ENCODE measurements around the gene LCMT1. TPM values are rescaled to one million over a fixed set of nuclear protein-coding genes. Genes with fewer than 3 reads are reported as not detected.

LCMT1 gene
- total RNA-seq, 1 donor from 2014 or later: 27.7 TPM

DNA sequence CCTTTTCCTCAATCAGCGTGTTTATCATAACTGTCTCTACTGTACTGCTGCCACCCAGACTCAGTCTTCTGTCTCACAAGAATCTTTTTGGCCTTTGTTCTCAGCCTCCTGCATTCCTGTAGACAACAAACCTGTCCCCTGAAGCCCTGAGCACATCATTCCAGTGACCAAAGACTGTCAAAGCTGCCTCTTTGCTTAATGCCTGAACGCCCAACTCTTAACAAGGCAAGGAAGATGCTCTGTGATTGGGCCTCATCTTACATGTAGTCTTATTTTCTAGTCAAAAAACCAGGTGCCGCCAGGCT lies 75.9 kb downstream of the LCMT1 start:
- no peak for DNase-seq (ENCODE audit: low spot score)

DNA sequence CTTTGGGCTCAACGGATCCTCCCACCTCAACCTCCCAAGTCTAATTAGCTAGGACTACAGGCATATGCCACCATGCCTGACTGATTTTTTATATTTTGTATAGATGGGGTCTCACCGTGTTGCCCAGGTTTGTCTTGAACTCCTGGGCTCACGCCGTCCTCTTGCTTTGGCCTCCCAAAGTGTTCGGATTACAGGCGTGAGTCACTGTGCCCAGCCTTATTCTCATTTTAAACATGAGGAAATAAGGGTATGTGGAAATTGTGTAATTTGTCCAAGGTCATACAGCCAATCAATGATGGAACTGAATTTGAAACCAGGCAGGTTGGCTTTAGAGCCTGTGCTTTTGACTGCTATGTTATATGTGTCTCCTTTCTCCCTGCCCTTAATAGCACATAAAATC lies 77.8 kb downstream of the LCMT1 start:
- DNase-seq (ENCODE audit: low spot score): no peak

DNA sequence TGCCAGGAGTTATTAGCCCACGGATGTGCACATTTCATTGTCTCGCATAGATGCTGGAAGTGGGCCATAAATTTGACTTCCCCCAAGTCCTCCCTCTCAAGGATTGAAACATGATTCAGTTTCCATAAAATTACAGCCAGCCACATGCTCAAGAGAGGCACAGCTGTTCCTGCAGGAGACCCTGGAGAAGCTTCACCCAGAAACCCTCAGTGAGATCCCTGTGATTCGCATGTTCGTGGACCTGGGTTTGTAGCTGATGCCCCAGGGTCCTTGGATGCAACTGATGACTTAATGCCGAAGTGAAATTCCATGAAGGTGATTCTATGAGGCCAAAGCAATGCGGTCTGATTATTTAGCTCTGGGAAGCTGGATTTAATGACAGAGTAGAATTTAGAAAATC lies 80.6 kb downstream of the LCMT1 start:
- no peak for DNase-seq (ENCODE audit: low spot score)

DNA sequence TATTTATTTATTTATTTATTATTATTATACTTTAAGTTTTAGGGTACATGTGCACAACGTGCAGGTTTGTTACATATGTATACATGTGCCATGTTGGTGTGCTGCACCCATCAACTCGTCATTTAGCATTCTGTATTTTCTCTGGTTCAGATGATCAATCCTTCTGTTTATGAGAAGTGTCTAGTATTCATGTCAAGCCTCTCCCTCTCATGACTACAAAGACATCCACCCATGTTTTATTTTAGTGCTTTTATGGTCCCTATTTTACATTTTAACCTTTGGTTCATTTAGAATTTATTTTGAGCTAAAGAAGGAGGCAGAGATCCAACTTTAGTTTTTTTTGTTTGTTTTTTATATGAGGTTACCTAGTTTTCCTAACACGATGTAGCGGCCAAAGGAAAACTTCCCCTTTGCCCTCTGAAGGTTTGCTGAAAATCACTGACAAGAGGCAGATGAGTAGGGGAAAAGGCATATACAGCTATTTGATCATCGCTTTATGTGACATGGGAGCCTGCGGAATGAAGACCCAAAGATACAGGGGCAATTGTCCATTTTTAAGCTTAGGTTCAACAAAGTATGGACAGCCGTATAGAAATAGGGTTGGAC lies 82.8 kb downstream of the LCMT1 start:
- DNase-seq (ENCODE audit: low spot score): no peak

DNA sequence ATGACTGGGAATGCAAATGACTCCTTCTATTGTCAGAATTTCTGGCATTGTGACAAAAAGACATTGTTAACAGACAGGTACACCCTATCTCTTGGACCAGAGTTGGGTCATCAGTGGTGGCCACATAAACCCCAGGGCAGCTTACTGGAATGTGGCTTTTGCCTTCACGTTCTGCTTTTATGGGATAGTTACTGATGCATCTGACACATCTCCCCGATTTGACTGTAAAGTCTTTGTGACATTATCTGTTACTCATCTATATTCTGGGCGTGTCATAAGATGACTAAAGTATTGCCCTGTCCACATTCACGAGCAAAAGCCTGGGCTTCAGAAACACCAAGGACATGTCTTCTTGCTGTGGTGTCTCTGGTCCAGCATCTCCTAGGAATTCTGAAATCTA lies 86.5 kb downstream of the LCMT1 start:
- no peak for DNase-seq (ENCODE audit: low spot score)

DNA sequence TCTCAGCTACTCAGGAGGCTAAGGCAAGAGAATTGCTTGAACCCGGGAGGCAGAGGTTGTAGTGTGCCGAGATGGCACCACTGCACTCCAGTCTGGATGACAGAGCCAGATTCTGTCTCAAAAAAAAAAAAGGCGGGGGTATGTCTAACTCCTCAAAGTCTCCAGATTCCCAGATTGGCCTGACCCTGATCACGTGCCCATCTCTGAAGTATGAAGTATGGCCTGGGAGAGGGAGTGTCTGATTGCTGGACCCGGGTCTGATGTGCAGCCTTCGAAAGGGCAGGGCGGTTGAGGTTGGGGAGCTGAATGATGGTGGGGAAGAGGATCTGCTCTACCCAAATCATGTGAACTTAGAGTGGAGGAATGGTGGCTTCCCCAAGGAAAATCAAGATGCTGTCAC lies 87.9 kb downstream of the LCMT1 start:
- no peak for DNase-seq (ENCODE audit: low spot score)

DNA sequence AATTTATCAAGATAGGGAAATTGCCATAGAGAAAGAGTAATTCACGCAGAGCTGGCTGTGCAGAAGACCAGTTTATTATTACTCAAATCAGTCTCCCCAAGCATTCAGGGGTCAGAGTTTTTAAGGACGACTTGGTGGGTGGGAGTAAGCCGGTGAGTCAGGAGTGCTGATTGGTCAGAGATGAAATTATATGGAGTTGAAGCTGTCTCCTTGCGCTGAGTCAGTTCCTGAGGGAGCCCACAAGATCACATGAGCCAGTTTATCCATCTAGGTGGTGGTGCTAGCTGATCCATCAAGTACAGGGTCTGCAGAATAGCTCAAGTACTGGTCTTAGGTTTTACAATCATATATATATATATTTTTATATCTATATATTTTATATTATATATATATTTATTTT lies 99.2 kb downstream of the LCMT1 start:
- no peak for DNase-seq (ENCODE audit: low spot score)

DNA sequence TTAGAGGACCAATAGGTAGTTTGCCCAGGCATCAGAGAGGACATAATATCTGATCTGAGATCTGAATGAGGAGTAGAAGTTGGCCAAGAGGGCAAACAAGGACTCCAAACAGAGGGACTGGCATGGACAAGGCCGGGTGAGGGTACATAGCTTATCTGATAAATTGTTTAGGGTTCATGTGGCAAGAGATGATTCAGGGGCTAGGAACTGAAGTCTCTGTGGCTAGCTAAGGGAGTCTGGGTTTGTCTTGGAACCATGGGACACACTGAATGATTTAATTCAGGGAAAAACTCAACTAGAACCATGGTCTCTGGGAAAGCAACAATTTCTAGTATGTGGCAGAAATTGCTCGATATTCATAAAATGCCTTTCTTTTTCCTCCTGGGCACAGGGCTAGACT lies 101.1 kb downstream of the LCMT1 start:
- no peak for DNase-seq (ENCODE audit: low spot score)

DNA sequence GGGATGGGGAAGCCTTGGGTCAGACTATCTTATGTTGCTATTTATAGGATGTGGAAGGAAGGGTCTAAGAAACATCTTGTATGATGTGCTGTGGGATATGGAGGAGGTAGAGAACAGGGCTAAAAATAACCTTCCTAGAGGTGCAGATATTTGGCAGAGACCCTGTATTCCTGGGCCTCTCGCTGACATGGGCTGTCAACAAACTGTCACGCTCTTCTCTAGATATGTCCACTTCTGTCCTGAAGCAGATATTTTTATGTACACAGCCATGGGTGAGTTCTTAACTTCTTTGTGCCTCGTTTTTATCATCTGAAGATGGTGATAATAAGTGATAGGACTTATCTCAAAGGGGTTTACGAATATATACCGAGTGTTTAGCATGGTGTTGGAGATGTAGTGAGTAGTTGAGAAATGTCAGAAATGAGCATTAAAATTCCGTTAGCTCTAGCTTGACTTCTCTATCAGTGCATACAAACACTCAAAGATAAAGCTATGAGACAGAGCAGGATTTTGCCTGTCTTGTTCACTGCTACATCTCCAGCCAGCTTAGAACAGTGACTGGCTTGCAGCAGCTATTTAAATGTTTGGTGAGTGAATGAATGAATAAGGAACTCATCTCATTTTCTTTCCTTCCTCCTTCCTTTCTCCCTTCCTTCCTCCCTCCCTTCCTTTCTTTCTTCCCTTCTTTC lies 102.3 kb downstream of the LCMT1 start:
- no peak for DNase-seq (ENCODE audit: low spot score)

DNA sequence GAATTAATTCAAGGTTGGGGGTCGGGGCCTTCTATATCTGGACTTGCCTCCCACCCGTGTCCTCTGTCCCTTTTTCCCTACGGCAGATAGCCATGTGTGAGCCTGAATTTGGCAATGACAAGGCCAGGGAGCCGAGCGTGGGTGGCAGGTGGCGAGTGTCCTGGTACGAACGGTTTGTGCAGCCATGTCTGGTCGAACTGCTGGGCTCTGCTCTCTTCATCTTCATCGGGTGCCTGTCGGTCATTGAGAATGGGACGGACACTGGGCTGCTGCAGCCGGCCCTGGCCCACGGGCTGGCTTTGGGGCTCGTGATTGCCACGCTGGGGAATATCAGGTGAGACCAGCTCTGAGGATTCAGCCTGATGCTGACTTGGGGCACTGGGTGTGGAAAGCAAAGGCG lies 105.6 kb downstream of the LCMT1 start:
- DNase-seq (ENCODE audit: low spot score): no peak

DNA sequence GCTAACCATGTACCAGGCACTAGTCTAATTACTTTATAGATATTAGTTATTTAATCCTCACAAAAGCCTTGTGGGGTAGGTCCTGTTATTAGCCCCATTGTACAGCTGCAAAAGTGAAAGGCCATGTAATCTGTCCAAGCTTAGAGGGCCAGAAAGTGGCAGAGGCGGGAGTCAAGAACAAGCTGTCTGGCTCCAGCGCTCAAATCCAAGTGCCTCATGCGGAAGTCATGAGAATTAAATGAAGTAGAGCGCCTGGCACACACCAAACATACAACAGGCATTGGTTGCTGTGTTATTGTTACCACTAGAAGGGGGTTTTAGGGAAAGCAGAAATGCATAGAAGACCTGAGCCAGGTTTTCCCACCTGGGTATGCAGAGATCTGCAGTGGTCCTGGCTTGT lies 106.4 kb downstream of the LCMT1 start:
- DNase-seq (ENCODE audit: low spot score): no peak

DNA sequence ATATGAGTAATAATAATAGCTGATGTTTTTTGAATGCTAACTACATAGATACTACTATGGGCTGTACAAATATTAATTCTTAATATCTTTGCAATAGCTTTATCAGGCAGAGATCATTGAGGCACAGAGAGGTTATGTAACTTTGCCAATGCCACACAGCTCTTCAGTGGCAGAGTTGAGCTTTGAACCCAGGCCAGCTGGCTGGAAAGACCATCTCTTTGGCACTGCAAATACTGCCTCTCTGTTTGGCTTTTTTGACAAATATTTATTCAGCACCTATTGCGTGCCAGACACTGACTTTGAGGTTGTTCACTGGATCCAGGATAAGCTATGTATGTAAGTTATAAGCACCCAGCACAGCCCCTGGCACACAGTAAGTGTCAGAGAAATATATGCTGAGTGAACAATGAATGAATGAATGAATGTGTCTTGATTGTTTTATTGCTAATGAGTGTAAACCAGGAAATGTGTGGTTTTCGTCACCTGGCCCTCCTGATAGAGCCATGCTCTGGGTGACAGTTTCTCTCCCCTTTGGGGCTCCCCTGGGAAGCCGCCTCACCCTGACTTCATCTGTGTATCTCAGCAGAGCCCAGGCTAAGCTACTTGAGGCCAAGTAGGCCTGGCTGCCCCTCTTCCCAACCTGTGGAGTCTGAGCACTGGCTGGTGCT lies 107.7 kb downstream of the LCMT1 start:
- no peak for DNase-seq (ENCODE audit: low spot score)

DNA sequence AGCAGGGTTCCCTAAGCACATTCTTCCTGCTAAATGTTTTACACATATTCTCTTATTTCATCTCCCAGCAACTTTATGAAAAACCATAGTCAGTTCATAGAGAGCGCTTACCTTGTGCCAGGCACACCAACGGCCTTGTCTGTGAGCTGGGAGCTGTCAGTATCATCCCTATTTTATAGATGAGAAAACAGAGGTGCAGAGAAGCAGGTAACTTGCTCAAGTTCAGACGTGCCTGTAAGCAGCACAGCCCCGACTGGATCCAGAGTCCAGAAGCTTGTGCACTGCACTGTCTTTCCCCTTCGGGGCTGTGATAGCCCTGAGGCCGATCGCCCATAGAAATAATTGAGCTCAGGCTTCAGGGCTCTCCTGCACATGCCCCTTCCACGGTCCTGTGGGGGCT lies 111.4 kb downstream of the LCMT1 start:
- DNase-seq (ENCODE audit: low spot score): no peak

DNA sequence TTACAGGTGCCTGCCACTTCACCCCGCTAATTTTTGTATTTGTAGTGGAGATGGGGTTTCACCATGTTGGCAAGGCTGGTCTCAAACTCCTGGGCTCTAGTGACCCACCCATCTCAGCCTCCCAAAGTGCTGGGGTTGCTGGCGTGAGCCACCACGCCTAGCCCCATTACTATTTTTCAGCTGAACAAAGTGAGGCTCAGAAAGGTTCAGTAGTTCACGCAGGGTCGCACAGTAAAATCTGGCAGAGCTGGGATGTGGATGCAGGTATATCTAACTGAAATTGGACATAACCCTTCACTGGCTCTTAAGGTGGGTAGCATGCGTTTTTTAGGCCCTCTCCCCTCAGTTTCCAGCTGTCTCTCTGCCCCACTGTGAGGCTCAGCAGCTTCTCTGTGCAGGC lies 112.4 kb downstream of the LCMT1 start:
- DNase-seq (ENCODE audit: low spot score): no peak

DNA sequence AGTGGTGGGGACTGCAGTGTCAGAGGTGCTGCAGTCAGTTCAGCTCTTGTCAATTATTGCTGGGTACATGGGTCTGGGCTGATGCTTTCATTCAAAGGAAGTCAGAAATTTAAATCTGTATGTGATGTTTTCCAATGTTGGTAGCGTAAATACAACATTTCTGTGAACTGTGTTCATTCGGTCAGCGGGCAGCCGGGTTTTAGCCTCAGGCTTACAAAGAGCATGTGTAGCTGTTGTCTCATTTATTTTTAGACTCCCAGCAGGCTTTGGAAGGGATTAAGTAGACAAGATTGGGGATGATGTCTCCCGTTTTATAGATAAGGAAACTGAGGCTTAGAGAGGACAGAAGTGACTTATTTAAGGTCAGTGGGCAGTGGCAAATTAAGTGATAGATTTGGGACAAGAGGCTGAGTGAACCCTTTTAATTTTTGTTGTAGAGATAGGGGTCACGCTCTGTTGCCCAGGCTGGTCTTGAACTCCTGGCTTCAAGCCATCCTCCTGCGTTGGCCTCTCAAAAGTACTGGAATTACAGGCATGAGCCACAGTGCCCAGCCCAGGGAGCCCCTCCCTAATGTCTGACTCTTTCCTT lies 113.3 kb downstream of the LCMT1 start:
- no peak for DNase-seq (ENCODE audit: low spot score)

Other genes starting within 250 kb of the LCMT1 start
- gene ARHGAP17, start 96.4 kb upstream of the LCMT1 start, total RNA-seq: 96.0 TPM
- not detected for gene AQP8, start 105.2 kb downstream of the LCMT1 start, total RNA-seq
- gene ZKSCAN2, start 146.1 kb downstream of the LCMT1 start, total RNA-seq: 4.2 TPM

Measured in mesenteric fat pad (tissue), 1 donor.